ENCODE measurements around the gene SKAP2.

Gene SKAP2

GRCh38 chr7:26864309-26865093, at the start of gene SKAP2:
Gene SKAP2 (minus strand): TSS chr7:26864590. CDS start chr7:26864429, 161 bp downstream.
- peak; percentile 88 for DNase-seq

- DNase-seq: no peak
Observed at GRCh38 chr7:26912933-26913536, 48.6 kb upstream of the SKAP2 start.

GRCh38 chr7:26912338-26912737, 47.9 kb upstream of the SKAP2 start:
- DNase-seq: no peak

- DNase-seq: no peak
Observed at GRCh38 chr7:26910221-26910620, 45.8 kb upstream of the SKAP2 start.

- no peak for DNase-seq
Observed at GRCh38 chr7:26900251-26900650, 35.9 kb upstream of the SKAP2 start.

- no peak for DNase-seq
Observed at GRCh38 chr7:26899519-26899918, 35.1 kb upstream of the SKAP2 start.

DNA sequence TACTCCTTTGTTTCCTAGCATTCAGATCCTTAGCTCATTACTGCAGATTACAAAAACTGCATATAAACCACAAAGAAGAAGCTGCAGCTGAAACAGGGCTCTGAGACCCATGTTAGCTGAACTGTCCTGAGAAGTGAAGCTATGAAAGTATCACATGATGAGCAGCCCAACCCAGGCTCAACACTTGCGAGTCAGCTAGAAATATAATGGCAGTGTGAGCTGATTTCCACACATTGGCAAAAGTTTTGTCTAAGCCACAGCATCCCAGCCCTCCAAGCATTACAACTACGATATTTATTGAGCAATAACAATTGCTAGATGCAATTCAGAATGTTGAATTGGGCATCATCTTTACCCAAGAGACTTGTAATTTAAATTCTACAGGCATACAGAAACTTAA, 34.5 kb upstream of the SKAP2 start:
- no peak for DNase-seq

DNA sequence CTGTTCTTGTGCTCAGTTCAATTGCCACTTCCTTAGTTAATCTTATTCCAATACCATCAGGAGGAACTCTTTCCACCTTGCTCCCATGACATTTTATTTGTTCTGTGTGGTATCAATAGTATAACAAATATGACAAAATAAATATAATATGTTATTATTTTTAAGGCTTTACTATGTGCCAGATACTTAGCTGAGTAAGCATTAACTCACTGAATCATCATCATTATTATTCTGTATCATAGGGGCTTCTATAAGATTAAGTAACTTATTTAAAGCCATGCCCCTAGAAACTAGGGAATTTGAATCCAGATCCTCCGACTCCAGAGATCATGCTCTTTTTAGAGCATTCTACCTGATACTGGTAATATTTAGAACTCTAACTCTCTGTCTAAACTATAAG, 33.5 kb upstream of the SKAP2 start:
- DNase-seq: no peak

- no peak for DNase-seq
Observed at GRCh38 chr7:26891400-26892350, 27.3 kb upstream of the SKAP2 start.

DNA sequence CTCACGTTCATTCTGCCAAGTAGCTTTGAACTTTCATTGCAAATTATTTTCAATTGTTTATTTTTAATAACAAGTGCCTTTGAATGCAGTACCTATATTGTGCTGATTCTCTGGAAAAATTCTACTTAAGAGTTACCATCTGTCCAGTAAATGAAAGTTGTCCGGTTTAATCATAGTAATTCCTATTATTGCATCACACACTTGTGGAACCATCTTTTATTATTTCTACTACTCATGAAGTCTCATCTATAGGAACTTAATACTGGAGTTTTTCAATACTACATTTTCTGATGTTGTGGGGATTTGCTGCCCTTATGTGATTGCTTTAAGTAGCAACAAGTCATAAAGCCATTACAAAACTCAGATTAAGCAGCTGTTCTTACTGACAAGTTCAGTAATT, 16.5 kb upstream of the SKAP2 start:
- DNase-seq: no peak

DNA sequence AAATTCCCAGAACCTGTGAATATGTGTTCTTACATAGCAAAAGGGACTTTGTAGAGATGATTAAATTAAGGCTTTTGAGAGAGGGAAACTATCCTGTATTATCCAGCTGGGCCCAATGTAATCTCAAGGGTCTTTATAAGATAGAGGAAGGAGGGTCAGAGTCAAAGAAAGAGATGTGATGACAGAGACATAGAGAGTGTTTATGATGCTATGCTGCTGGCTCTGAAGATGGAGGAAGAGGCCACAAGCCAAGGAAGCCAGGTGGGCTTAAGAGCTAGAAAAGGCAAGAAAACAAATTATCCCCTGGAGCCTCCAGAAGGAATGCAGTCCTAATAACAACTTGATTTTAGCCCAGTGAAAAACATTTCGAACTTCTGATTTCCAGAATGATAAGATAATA, 15.3 kb upstream of the SKAP2 start:
- no peak for DNase-seq

DNA sequence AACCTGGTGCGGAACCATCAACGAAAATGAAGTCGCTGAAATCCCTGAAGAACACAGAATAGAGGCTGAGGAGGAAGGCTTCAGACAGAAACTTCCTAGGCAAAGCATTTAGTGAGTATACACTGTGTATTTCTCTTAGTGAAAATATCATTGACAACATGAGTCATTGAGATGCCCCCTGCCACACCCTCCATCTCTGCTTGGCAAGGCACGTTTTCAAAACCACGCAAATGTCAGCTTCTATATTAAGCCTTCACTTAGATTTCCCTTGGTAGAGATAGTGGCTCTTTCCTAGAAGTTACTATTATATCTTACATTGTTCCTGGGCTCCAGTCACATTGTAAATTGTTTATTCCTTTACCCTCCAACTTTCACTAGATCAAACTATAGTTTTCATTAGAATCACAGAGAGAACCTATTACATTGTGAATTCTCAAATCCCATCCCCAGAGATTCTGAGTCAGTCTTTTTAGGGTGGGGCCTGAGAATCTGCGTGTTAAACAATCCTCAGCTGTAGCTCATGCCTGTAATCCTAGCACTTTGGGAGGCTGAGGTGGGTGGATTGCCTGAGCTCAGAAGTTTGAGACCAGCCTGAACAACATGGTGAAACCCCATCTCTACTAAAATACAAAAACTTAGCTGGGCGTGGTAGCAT, 4.6 kb upstream of the SKAP2 start:
- no peak for DNase-seq

DNA sequence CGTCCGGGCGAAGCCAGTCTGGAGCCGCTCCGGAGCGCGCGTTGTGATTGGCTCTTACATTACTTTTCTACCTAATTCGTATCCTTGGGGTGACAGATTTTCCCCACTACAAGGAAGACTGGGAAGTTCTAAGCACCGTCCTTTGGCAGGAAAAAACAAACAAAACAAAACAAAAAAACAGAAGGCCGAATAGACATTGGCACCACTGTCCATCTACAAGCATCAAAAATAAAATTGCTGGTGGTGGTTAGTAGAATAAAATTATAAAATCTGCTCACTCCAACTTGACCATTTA, 651 bp upstream of the SKAP2 start:
- DNase-seq: no peak

DNA sequence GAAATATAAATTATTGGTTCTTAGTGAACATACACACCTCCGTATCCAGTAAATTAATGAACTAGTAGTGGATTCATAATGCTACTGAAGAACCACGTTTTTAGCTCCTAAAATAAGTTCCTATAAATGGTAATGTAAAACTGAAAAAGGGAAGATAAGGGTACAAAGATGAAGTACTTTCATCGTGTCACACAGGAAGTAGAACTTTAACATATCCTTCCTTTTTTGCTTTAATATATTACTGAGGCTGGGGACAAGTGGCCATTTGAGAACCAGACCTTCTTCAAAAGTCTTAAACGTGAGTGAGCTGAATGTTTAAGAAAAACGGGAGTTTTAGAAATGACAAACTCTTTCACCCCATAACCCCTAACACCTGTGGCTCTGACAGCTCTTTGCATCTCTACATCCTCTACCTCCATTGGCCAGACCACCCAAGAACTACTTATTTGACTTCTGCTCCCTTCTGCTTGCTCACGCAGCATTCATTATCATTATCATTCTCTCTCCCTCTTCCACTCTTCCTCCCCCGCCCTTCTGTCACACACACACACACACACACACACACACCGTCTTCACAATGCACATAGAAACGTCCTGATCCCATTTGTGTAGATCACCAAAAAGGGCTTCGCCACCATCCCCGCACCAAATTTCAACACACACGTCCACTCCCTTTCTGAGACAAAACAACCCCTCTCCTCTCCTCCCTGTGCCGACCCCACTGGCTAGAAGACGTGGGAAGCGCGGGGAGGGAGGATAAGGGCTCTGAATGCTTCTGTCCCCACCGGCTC, 677 bp downstream of the SKAP2 start:
- no peak for DNase-seq

GRCh38 chr7:26862834-26863233, 1.6 kb downstream of the SKAP2 start:
- no peak for DNase-seq

DNA sequence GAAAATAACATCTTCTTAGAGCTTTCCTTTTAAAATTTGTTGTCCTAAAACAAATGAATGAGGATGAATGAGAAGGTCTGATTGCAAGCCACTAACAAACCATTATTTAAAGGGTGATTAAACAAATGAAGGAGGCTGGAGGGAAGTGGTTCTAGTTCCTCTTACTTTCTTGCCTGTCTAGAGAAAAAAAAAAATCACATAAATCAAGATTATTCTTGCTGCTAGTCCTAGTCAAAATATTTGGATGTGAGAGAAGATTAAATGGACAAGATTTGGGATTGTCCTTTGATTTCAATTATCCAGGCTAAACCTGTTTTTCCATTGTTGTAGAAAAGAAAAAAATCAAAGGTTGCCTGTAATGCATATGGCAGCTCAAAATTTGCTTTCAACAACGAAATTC, 3.3 kb downstream of the SKAP2 start:
- DNase-seq: no peak

- no peak for DNase-seq
Observed at GRCh38 chr7:26860361-26860760, 4.0 kb downstream of the SKAP2 start.

DNA sequence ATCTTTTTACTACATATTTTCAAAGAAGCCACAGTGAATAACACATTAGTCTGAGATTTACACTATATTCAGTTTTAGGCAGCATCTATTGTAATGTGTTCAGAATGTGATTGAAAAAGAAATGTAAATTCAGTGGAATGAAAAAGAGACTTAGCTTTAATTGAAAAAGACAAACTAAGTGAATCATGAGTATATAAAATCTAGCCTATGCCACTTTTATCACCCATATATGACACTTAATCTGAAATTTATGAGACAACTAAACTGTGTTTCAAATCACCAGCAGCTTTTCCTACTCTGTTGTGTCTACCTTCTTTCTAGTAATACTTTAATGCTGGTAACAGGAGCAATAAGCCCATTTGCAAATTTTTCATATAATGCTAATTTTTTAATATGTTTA, 4.7 kb downstream of the SKAP2 start:
- no peak for DNase-seq

- DNase-seq: no peak
Observed at GRCh38 chr7:26858735-26859134, 5.7 kb downstream of the SKAP2 start.

GRCh38 chr7:26858241-26858715, 6.1 kb downstream of the SKAP2 start:
- DNase-seq: no peak

DNA sequence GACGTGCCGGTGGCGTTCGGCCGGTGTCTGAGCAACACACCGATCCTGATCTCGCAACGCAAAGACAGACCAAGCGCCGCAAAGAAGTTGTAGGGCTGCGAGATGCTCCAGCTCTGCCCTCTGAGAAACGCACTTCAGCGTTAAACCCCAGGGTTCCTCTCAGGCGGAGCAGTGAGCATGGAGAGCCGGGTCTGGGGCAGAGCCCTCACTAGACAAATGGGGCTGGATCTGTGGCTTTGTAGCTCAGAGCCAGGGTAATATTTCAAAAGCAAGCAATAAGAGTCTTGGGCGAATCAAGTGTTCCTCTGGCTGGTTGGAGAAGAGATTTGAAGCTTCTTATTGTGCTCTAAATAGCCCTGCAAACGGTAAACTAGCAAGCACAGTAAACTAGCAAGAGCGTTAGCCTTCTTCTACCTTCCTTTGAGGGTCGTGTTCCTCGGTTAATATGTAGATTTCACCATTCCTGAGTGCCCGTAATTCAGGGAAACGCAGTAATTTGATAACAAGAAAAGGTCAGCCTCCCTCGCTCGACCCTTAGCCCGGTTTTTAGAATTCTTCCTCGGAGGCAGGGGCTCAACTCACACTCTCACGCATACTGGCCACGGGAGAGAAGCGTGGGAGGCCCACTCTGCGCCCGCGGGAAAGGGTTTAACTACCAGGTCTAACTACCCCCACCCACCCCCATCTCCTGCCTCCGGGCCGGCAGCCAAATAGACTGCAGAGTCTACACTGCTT, 6.7 kb downstream of the SKAP2 start:
- no peak for DNase-seq

DNA sequence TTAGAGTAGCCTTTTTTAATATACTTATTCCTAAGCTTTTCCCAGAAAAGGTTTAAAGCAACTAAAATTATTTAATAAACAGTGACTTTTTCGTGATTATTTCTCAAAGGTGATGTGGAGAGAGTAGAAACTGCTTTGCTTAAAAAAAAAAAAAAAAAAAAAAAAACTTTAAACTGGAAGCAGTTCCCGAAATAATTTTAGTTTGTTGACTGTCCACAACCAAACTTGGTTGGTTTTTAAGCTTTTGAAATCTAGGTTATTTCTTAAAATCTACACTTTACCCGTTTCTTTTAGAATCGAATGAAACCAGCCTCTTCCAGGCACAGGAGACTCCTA, 7.3 kb downstream of the SKAP2 start:
- DNase-seq: no peak
